Ascending aorta (tissue), 2 donors: ENCODE data around the gene CDC123. TPM values are rescaled to one million over a fixed set of nuclear protein-coding genes. Genes with fewer than 3 reads are reported as not detected.

Experiments used
- DNase-seq, 2 donors: peaks; one replicate each; pipeline ENCODE4 v3.0.0-alpha.2; 2019; ENCODE audit warnings: low spot score in 2 of 2
- H3K27ac ChIP-seq, 2 donors: fragments of 200-600 bp; sonication (generic); one replicate each; pipeline ENCODE4 v1.5.1; 2016 to 2017; ENCODE audit warnings: mild to moderate bottlenecking in 1 of 2
- H3K27me3 ChIP-seq: fragments of 200-600 bp; sonication (generic); one replicate; pipeline ENCODE4 v1.5.1; 2017
- H3K36me3 ChIP-seq, 2 donors: fragments of 200-600 bp; sonication (generic); one replicate each; pipeline ENCODE4 v1.5.1; 2016
- H3K4me1 ChIP-seq, 2 donors: fragments of 200-600 bp; sonication (generic); one replicate each; pipeline ENCODE4 v1.5.1; 2016 to 2017; ENCODE audit warnings: mild to moderate bottlenecking in 1 of 2
- H3K4me3 ChIP-seq, 2 donors: fragments of 200-600 bp; sonication (generic); one replicate each; pipeline ENCODE4 v1.5.1; 2016 to 2017; ENCODE audit warnings: mild to moderate bottlenecking in 1 of 2
- H3K9me3 ChIP-seq, 2 donors: fragments of 200-600 bp; sonication (generic); one replicate each; pipeline ENCODE4 v1.5.1; 2016
- CTCF ChIP-seq, 3 experiments: fragments of 200-600 bp in 2 of 3; fragments of 450-650 bp in 1 of 3; sonication (generic) in 2 of 3; IDR thresholded peaks; one replicate each; pipeline ENCODE4 v1.5.1; 2016 to 2019; ENCODE audit warnings: antibody characterized with exemption in 3 of 3, mild to moderate bottlenecking in 1 of 3, moderate library complexity in 1 of 3
- intact Hi-C: fragments of 100-400 bp; cut with DNase I; formaldehyde crosslinking; loops from one replicate; pipeline ENCODE4 v1.15.1; 2023
- total RNA-seq: library from RNA; depleted of rRNA; stranded (reverse); fragments of >200 nt; gene quantifications from one replicate; pipeline ENCODE4 v1.1.0, GENCODE V29; 2016

The CDC123 gene
- total RNA-seq, 1 donor from 2014 or later = 33.2 TPM

- Histone ChIP-seq H3K9me3 (no peaks in the 10 kb centered on the region), H3K27ac (no peak overlapping the region), H3K4me3 (no peak overlapping the region), H3K27me3 (no peaks in the 10 kb centered on the region), H3K4me1 (no peaks in the 10 kb centered on the region), H3K36me3 (peaks cover 35 to 57% of the 10 kb centered on the region in 2 donors)
- no peak for DNase-seq
- intact Hi-C loops = loop anchor here (5.0 kb wide), 1 partner anchor 444 kb away; no protein-coding TSS in a partner anchor
- no peak for TF ChIP-seq CTCF (IDR thresholded peaks at IDR 0.05)
These were observed 17.6 kb downstream of the CDC123 start for GRCh38 chr10:12213621-12214020.

- no peak overlapping the region for H3K4me3 ChIP-seq
- H3K36me3 ChIP-seq = peaks cover 38 to 57% of the 10 kb centered on the region in 2 donors
- intact Hi-C loops = loop anchor here (5.0 kb wide), 1 partner anchor 443 kb away; no protein-coding TSS in a partner anchor
- no peak for TF ChIP-seq CTCF (IDR thresholded peaks at IDR 0.05)
- no peaks in the 10 kb centered on the region for H3K27me3 ChIP-seq
- H3K4me1 ChIP-seq = no peaks in the 10 kb centered on the region
- peak overlapping the region; percentile 41 to 52 for H3K27ac ChIP-seq
- DNase-seq = no peak
- H3K9me3 ChIP-seq = no peaks in the 10 kb centered on the region
These were observed 18.1 kb downstream of the CDC123 start for GRCh38 chr10:12214093-12214492.

GRCh38 chr10:12214763-12215218 is 18.8 kb downstream of the CDC123 start:
- H3K27ac ChIP-seq = peak overlapping the region; percentile 41 to 52
- H3K4me1 ChIP-seq = peaks cover 0 to 1% of the 10 kb centered on the region in 2 donors
- H3K27me3 ChIP-seq = no peaks in the 10 kb centered on the region
- H3K9me3 ChIP-seq = no peaks in the 10 kb centered on the region
- H3K36me3 ChIP-seq = peaks cover 33 to 57% of the 10 kb centered on the region in 2 donors
- peak; percentile 55 to 72 (median 69) for TF ChIP-seq CTCF (IDR thresholded peaks at IDR 0.05)
- no peak for DNase-seq
- intact Hi-C loops = loop anchor here (5.0 kb wide), 2 partner anchors 443 to 498 kb away; no protein-coding TSS in a partner anchor
- peak overlapping the region in 1 of 2 donors; percentile 53 for H3K4me3 ChIP-seq

- intact Hi-C loops = loop anchor here (5.0 kb wide), 1 partner anchor 493 kb away; no protein-coding TSS in a partner anchor
- peaks cover 14 to 29% of the 10 kb centered on the region in 2 donors for H3K36me3 ChIP-seq
- no peak for TF ChIP-seq CTCF (IDR thresholded peaks at IDR 0.05)
- no peak for DNase-seq
- H3K27ac ChIP-seq = no peak overlapping the region
- peaks cover 0 to 24% of the 10 kb centered on the region in 2 donors for H3K4me1 ChIP-seq
- no peaks in the 10 kb centered on the region for H3K27me3 ChIP-seq
- no peaks in the 10 kb centered on the region for H3K9me3 ChIP-seq
- no peak overlapping the region for H3K4me3 ChIP-seq
These were observed 23.0 kb downstream of the CDC123 start for GRCh38 chr10:12218991-12219390.

GRCh38 chr10:12221323-12222298 is 25.6 kb downstream of the CDC123 start:
- DNase-seq = no peak
- intact Hi-C loops = loop anchor here (2.0 to 10.0 kb wide), 3 partner anchors 111 to 683 kb away; partner anchors contain the start of gene CAMK1D
- TF ChIP-seq CTCF (IDR thresholded peaks at IDR 0.05) = no peak
- Histone ChIP-seq H3K36me3 (peaks cover 17 to 34% of the 10 kb centered on the region in 2 donors), H3K4me3 (no peak overlapping the region), H3K27ac (peak overlapping the region; percentile 65 to 72), H3K27me3 (no peaks in the 10 kb centered on the region), H3K4me1 (peaks cover 5 to 35% of the 10 kb centered on the region in 2 donors), H3K9me3 (no peaks in the 10 kb centered on the region)
